ENCODE results near the gene MPZL1. TPM values are rescaled to one million over a fixed set of nuclear protein-coding genes. Genes with fewer than 3 reads are reported as not detected.

The MPZL1 gene
- total RNA-seq, 4 donors from 2014 or later, result 37.1 to 52.3 (median 39.9) TPM

DNA sequence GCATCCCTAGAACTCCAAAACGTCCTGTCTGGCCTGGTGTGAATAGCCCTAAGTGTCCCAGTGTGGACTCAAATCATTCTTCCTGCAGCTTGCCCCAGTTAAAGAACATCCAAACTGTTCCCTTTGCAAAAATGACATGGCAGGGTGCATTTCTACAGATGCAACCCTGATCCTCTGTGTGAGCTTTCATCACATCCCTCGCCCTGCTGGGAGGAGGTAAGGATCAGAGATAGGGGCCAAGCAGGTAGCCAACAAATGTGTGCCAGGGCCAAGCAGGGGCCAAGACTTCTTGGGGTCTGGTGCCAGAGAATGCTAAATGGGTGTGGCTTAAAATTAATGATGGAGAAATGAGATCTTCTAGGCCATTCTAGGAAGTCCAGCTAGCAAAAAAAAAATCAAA lies 27.1 kb upstream of the MPZL1 start:
- peaks cover 11% of the 10 kb centered on the region for H3K4me1 ChIP-seq
- peaks cover 11% of the 10 kb centered on the region for H3K36me3 ChIP-seq
- 68% methylated on average over 2 of the region's 2 CpGs for whole genome bisulfite sequencing

GRCh38 chr1:167695147-167695546 lies 26.6 kb upstream of the MPZL1 start:
- no peaks in the 10 kb centered on the region for H3K27me3 ChIP-seq
- TF ChIP-seq, protein P1, sequence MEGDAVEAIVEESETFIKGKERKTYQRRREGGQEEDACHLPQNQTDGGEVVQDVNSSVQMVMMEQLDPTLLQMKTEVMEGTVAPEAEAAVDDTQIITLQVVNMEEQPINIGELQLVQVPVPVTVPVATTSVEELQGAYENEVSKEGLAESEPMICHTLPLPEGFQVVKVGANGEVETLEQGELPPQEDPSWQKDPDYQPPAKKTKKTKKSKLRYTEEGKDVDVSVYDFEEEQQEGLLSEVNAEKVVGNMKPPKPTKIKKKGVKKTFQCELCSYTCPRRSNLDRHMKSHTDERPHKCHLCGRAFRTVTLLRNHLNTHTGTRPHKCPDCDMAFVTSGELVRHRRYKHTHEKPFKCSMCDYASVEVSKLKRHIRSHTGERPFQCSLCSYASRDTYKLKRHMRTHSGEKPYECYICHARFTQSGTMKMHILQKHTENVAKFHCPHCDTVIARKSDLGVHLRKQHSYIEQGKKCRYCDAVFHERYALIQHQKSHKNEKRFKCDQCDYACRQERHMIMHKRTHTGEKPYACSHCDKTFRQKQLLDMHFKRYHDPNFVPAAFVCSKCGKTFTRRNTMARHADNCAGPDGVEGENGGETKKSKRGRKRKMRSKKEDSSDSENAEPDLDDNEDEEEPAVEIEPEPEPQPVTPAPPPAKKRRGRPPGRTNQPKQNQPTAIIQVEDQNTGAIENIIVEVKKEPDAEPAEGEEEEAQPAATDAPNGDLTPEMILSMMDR (IDR thresholded peaks at IDR 0.05), result no peak
- TF ChIP-seq POLR2A (IDR thresholded peaks at IDR 0.05), result no peak
- no peak for TF ChIP-seq EP300 (IDR thresholded peaks at IDR 0.05)
- H3K4me3 ChIP-seq, result no peak overlapping the region
- no peak for DNase-seq (ENCODE audit: low spot score in 2 of 2)
- 70% methylated on average over 2 of the region's 2 CpGs for whole genome bisulfite sequencing
- peaks cover 11% of the 10 kb centered on the region for H3K4me1 ChIP-seq
- no peak overlapping the region for H3K27ac ChIP-seq
- H3K9me3 ChIP-seq, result no peaks in the 10 kb centered on the region
- H3K36me3 ChIP-seq, result peaks cover 11% of the 10 kb centered on the region

More for the DNA sequence above, 27.1 kb upstream of the MPZL1 start:
- H3K4me3 ChIP-seq, result no peak overlapping the region
- no peak for DNase-seq (ENCODE audit: low spot score in 2 of 2)
- no peaks in the 10 kb centered on the region for H3K27me3 ChIP-seq
- TF ChIP-seq POLR2AphosphoS5 (IDR thresholded peaks at IDR 0.05) (no peak), EP300 (IDR thresholded peaks at IDR 0.05) (no peak), POLR2A (IDR thresholded peaks at IDR 0.05) (no peak)
- TF ChIP-seq, protein P1 (IDR thresholded peaks at IDR 0.05), result no peak
- H3K9me3 ChIP-seq, result no peaks in the 10 kb centered on the region
- no peak overlapping the region for H3K27ac ChIP-seq

GRCh38 chr1:167695756-167696561 lies 25.8 kb upstream of the MPZL1 start:
- H3K36me3 ChIP-seq, result peaks cover 8% of the 10 kb centered on the region
- no peaks in the 10 kb centered on the region for H3K9me3 ChIP-seq
- peaks cover 11% of the 10 kb centered on the region for H3K4me1 ChIP-seq
- DNase-seq (ENCODE audit: low spot score in 2 of 2), result no peak
- no peak overlapping the region for H3K4me3 ChIP-seq
- 90% methylated on average over 7 of the region's 7 CpGs for WGBS
- TF ChIP-seq POLR2AphosphoS5 (IDR thresholded peaks at IDR 0.05), result no peak
- TF ChIP-seq, protein P1 (IDR thresholded peaks at IDR 0.05), result no peak
- no peaks in the 10 kb centered on the region for H3K27me3 ChIP-seq
- H3K27ac ChIP-seq, result no peak overlapping the region

- Histone ChIP-seq H3K27me3 (no peaks in the 10 kb centered on the region), H3K36me3 (peaks cover 4% of the 10 kb centered on the region), H3K27ac (no peak overlapping the region), H3K9me3 (no peaks in the 10 kb centered on the region), H3K4me3 (no peak overlapping the region), H3K4me1 (peaks cover 11% of the 10 kb centered on the region)
- 43% methylated on average over 14 of the region's 14 CpGs for WGBS
- TF ChIP-seq EP300 (IDR thresholded peaks at IDR 0.05), result no peak
- no peak for TF ChIP-seq POLR2AphosphoS5 (IDR thresholded peaks at IDR 0.05)
- peak in 1 of 2 donors; percentile 83 for DNase-seq (ENCODE audit: low spot score in 2 of 2)
Measured at GRCh38 chr1:167697667-167698141, 24.1 kb upstream of the MPZL1 start.

DNA sequence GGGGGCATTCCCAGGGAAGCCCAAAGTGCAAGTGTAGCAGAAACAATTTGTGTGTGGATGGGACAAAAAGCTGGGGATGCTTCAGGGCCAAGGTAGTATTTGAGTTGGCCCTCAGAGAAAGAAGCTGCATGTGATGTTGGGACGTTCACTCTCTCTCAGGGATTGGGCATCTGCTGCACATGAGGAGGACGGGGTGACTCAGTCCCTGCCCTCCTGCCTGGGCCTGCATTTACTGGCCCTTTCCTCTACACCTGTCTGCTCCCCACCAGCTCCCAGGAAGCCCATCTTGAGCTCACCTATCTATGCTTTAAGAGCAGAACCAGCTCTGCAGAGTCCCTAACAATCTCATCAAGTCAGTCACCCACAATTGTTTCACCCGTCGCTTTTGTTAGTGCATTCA lies 23.5 kb upstream of the MPZL1 start:
- DNase-seq (ENCODE audit: low spot score in 2 of 2), result no peak
- WGBS, result 89% methylated on average over 4 of the region's 4 CpGs
- Histone ChIP-seq H3K36me3 (peaks cover 4% of the 10 kb centered on the region), H3K27ac (no peak overlapping the region), H3K4me3 (no peak overlapping the region), H3K27me3 (no peaks in the 10 kb centered on the region), H3K4me1 (peaks cover 11% of the 10 kb centered on the region), H3K9me3 (no peaks in the 10 kb centered on the region)
- TF ChIP-seq POLR2A (IDR thresholded peaks at IDR 0.05) (no peak), POLR2AphosphoS5 (IDR thresholded peaks at IDR 0.05) (no peak), EP300 (IDR thresholded peaks at IDR 0.05) (no peak)
- TF ChIP-seq, protein P1 (IDR thresholded peaks at IDR 0.05), result no peak
